GM12801 (cell line): ENCODE measurements around the gene KRTAP13-1.

Source experiments
- CTCF ChIP-seq: IDR thresholded peaks from one replicate; pipeline ENCODE4 v1.5.1; 2011; ENCODE audit warnings: control low read depth; ENCODE audit not compliant: insufficient read length; ENCODE audit errors: extremely low read depth

Gene KRTAP13-1

GRCh38 chr21:30395731-30396130 is at the start of gene KRTAP13-1:
KRTAP13-1 (plus strand) TSS chr21:30396031; CDS start chr21:30396087, 56 bp downstream.
- TF ChIP-seq CTCF = no peak

GRCh38 chr21:30348506-30348905 is 47.3 kb upstream of the KRTAP13-1 start, which contains the start of gene KRTAP23-1:
KRTAP23-1 (minus strand) TSS chr21:30348606; CDS start chr21:30348606, 0 bp downstream.
- TF ChIP-seq CTCF = no peak

- TF ChIP-seq CTCF = no peak
Observed at GRCh38 chr21:30349572-30349971, 46.3 kb upstream of the KRTAP13-1 start.

GRCh38 chr21:30351534-30351933 is 44.3 kb upstream of the KRTAP13-1 start:
- no peak for TF ChIP-seq CTCF

- TF ChIP-seq CTCF = no peak
Observed at GRCh38 chr21:30354308-30355005, 41.4 kb upstream of the KRTAP13-1 start.

- TF ChIP-seq CTCF = no peak
Observed at GRCh38 chr21:30355906-30356305, 39.9 kb upstream of the KRTAP13-1 start.

- no peak for TF ChIP-seq CTCF
Observed at GRCh38 chr21:30372139-30372770, 23.6 kb upstream of the KRTAP13-1 start, which contains the start of gene KRTAP13-2. KRTAP13-2 (minus strand) TSS chr21:30372271; CDS start chr21:30372213, 58 bp downstream.
